SH-SY5Y (cell line): ENCODE data around the gene OSBPL10.

Source experiments
- GATA2 ChIP-seq: IDR thresholded peaks from 2 replicates; pipeline ENCODE4 v1.6.1; 2011; ENCODE audit warnings: mild to moderate bottlenecking, low read depth, low read length
- GATA3 ChIP-seq: IDR thresholded peaks from 2 replicates; pipeline ENCODE4 v1.6.1; 2011; ENCODE audit warnings: low read depth, mild to moderate bottlenecking, low read length, moderate library complexity

DNA sequence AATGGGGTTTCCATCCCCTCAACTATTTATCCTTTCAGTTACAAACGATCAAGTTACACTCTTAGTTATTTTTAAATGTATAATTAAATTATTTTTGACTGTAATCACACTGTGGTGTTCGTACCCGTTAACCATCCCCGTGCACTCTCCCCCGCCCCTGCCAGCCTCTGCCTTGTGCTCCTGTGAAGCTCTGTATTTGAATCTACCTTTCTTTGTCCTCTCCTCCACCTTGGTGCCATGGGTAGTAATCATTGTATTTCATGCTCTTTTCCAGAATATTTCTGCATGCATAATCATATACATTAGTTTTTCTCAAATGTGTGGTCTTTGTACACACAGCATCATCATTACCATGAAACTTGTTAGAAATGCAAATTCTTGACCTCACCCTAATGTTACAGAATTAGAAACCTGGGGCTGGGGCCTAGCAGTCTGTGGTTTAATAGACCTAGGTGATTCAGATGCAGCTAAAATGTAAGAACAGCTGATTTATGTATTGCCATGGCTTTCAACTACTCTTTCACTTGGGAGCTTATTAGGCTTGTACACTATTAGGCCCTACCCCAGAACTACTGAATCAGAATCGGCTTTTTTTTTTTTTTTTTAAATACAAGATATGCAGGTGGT, 356.9 kb downstream of the OSBPL10 start:
- TF ChIP-seq GATA2: no peak
- TF ChIP-seq GATA3: no peak
